SK-N-SH treated with all-trans-retinoic acid at 6 μM for 48 hours (cell line): ENCODE measurements around the gene HOXB1.

ENCODE experiments used
- ATAC-seq: fragments of 200-7000 bp; cut with Tn5 transposase; 3 replicates; pipeline ENCODE4 v1.9.1; 2020; ENCODE audit warnings: mild to moderate bottlenecking, moderate library complexity
- ARNTL ChIP-seq: fragments of 450-650 bp; formaldehyde crosslinking; IDR thresholded peaks from 2 replicates; pipeline ENCODE4 v1.5.0; 2020; ENCODE audit warnings: low read depth, mild to moderate bottlenecking, moderate library complexity, borderline replicate concordance
- BACH2 ChIP-seq: fragments of 250-450 bp; sonication (Bioruptor Pico); IDR thresholded peaks from 2 replicates; pipeline ENCODE4 v1.9.0; 2021; ENCODE audit warnings: mild to moderate bottlenecking, borderline replicate concordance
- CSDC2 ChIP-seq: fragments of 250-450 bp; sonication (Bioruptor Pico); IDR thresholded peaks from 2 replicates; pipeline ENCODE4 v1.5.0; 2020; ENCODE audit warnings: mild to moderate bottlenecking, moderate library complexity
- CSRNP3 ChIP-seq: fragments of 250-450 bp; sonication (Bioruptor Pico); IDR thresholded peaks from 2 replicates; pipeline ENCODE4 v1.5.1; 2021; ENCODE audit warnings: mild to moderate bottlenecking, moderate library complexity
- ESRRG ChIP-seq: fragments of 250-450 bp; sonication (Bioruptor Pico); IDR thresholded peaks from 2 replicates; pipeline ENCODE4 v1.6.1; 2021; ENCODE audit warnings: mild to moderate bottlenecking
- GLIS3 ChIP-seq: fragments of 250-450 bp; sonication (Bioruptor Pico); IDR thresholded peaks from 2 replicates; pipeline ENCODE4 v1.5.0; 2020; ENCODE audit warnings: mild to moderate bottlenecking, moderate library complexity
- ISL1 ChIP-seq: fragments of 250-450 bp; sonication (Bioruptor Pico); IDR thresholded peaks from 2 replicates; pipeline ENCODE4 v2.1.2; 2022; ENCODE audit warnings: mild to moderate bottlenecking, moderate library complexity
- OSR1 ChIP-seq: fragments of 250-450 bp; sonication (Bioruptor Pico); IDR thresholded peaks from 2 replicates; pipeline ENCODE4 v1.8.0; 2022; ENCODE audit warnings: moderate library complexity, mild to moderate bottlenecking, inconsistent platforms
- PPARA ChIP-seq: fragments of 250-450 bp; sonication (Bioruptor Pico); IDR thresholded peaks from 2 replicates; pipeline ENCODE4 v1.5.0; 2020; ENCODE audit warnings: mild to moderate bottlenecking, borderline replicate concordance
- RARB ChIP-seq: fragments of 250-450 bp; sonication (Bioruptor Pico); IDR thresholded peaks from 2 replicates; pipeline ENCODE4 v1.8.0; 2021; ENCODE audit warnings: mild to moderate bottlenecking, moderate library complexity
- SNAI2 ChIP-seq: fragments of 250-450 bp; sonication (Bioruptor Pico); IDR thresholded peaks from 2 replicates; pipeline ENCODE4 v1.5.0; 2020; ENCODE audit warnings: mild to moderate bottlenecking, moderate library complexity
- TCF4 ChIP-seq: fragments of 250-450 bp; sonication (Bioruptor Pico); IDR thresholded peaks from 2 replicates; pipeline ENCODE4 v1.8.0; 2021; ENCODE audit warnings: mild to moderate bottlenecking, moderate library complexity, borderline replicate concordance
- TOX ChIP-seq: fragments of 250-450 bp; sonication (Bioruptor Pico); IDR thresholded peaks from 2 replicates; pipeline ENCODE4 v1.8.0; 2021; ENCODE audit warnings: mild to moderate bottlenecking, moderate library complexity, borderline replicate concordance
- TSHZ2 ChIP-seq: fragments of 250-450 bp; sonication (Bioruptor Pico); IDR thresholded peaks from 2 replicates; pipeline ENCODE4 v1.5.0; 2020; ENCODE audit warnings: mild to moderate bottlenecking, moderate library complexity
- ZC3H10 ChIP-seq: fragments of 250-450 bp; sonication (Bioruptor Pico); IDR thresholded peaks from 2 replicates; pipeline ENCODE4 v1.5.1; 2021; ENCODE audit warnings: mild to moderate bottlenecking, moderate library complexity
- ZFP3 ChIP-seq: fragments of 250-450 bp; sonication (Bioruptor Pico); IDR thresholded peaks from 2 replicates; pipeline ENCODE4 v1.5.0; 2020; ENCODE audit warnings: mild to moderate bottlenecking, moderate library complexity
- ZFP30 ChIP-seq: fragments of 450-650 bp; formaldehyde crosslinking; IDR thresholded peaks from 2 replicates; pipeline ENCODE4 v1.5.0; 2022; ENCODE audit warnings: mild to moderate bottlenecking, moderate library complexity
- ZNF565 ChIP-seq: fragments of 450-650 bp; formaldehyde crosslinking; conservative IDR thresholded peaks from 2 replicates; pipeline ENCODE4 v1.5.0; 2020; ENCODE audit warnings: low read depth, mild to moderate bottlenecking, moderate library complexity
- ZNF8 ChIP-seq: fragments of 450-650 bp; formaldehyde crosslinking; IDR thresholded peaks from 2 replicates; pipeline ENCODE4 v1.5.0; 2020; ENCODE audit warnings: mild to moderate bottlenecking, moderate library complexity
- TF ChIP-seq, protein P1 (sequence below): fragments of 250-450 bp; sonication (Bioruptor Pico); IDR thresholded peaks from 2 replicates; pipeline ENCODE4 v1.5.1; 2020; ENCODE audit warnings: low read depth, mild to moderate bottlenecking, moderate library complexity
- TF ChIP-seq, protein P2 (sequence below): fragments of 250-450 bp; sonication (Bioruptor Pico); IDR thresholded peaks from 2 replicates; pipeline ENCODE4 v1.8.0; 2021; ENCODE audit warnings: low read depth, mild to moderate bottlenecking, moderate library complexity, borderline replicate concordance
- TF ChIP-seq, protein P3 (sequence below): fragments of 250-450 bp; sonication (Bioruptor Pico); IDR thresholded peaks from 2 replicates; pipeline ENCODE4 v1.8.0; 2020; ENCODE audit warnings: mild to moderate bottlenecking, moderate library complexity, borderline replicate concordance

Gene HOXB1

GRCh38 chr17:48504953-48505352 lies 25.9 kb downstream of the HOXB1 start (continued):
- TF ChIP-seq, protein P1, sequence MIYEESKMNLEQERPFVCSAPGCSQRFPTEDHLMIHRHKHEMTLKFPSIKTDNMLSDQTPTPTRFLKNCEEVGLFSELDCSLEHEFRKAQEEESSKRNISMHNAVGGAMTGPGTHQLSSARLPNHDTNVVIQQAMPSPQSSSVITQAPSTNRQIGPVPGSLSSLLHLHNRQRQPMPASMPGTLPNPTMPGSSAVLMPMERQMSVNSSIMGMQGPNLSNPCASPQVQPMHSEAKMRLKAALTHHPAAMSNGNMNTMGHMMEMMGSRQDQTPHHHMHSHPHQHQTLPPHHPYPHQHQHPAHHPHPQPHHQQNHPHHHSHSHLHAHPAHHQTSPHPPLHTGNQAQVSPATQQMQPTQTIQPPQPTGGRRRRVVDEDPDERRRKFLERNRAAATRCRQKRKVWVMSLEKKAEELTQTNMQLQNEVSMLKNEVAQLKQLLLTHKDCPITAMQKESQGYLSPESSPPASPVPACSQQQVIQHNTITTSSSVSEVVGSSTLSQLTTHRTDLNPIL (CRISPR knock-in tag), result no peak
- TF ChIP-seq ZFP30 (CRISPR knock-in tag) (no peak), CSDC2 (CRISPR knock-in tag) (no peak)

GRCh38 chr17:48503747-48504146 lies 27.1 kb downstream of the HOXB1 start:
- ATAC-seq, result no peak
- no peak for TF ChIP-seq ZNF8 (CRISPR knock-in tag)
- TF ChIP-seq PPARA, result no peak
- TF ChIP-seq, protein P2, sequence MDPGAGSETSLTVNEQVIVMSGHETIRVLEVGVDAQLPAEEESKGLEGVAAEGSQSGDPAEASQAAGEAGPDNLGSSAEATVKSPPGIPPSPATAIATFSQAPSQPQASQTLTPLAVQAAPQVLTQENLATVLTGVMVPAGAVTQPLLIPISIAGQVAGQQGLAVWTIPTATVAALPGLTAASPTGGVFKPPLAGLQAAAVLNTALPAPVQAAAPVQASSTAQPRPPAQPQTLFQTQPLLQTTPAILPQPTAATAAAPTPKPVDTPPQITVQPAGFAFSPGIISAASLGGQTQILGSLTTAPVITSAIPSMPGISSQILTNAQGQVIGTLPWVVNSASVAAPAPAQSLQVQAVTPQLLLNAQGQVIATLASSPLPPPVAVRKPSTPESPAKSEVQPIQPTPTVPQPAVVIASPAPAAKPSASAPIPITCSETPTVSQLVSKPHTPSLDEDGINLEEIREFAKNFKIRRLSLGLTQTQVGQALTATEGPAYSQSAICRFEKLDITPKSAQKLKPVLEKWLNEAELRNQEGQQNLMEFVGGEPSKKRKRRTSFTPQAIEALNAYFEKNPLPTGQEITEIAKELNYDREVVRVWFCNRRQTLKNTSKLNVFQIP (CRISPR knock-in tag), result no peak
- no peak for TF ChIP-seq GLIS3 (CRISPR knock-in tag)
- TF ChIP-seq CSRNP3, result no peak

DNA sequence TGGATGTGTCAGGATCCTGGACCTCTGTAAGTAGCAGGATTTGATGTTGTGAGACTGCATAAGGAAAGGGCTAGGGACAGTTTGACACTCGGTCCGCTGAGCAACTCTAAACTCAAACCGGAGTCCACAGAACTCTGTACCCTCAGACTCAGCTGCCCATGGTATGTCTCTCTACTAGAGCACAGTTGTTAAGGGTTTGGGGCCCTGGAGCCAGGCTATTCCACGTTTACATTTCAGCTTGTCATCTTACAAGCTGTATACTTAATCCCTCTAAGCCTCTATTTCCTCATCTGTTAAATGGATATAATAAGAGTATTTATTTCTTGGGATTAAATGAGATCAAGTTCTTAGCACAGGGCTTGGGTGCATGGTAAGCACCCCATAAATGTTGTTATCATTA lies 27.9 kb downstream of the HOXB1 start:
- no peak for ATAC-seq
- TF ChIP-seq TOX (CRISPR knock-in tag), result no peak
- no peak for TF ChIP-seq ZFP30 (CRISPR knock-in tag)

DNA sequence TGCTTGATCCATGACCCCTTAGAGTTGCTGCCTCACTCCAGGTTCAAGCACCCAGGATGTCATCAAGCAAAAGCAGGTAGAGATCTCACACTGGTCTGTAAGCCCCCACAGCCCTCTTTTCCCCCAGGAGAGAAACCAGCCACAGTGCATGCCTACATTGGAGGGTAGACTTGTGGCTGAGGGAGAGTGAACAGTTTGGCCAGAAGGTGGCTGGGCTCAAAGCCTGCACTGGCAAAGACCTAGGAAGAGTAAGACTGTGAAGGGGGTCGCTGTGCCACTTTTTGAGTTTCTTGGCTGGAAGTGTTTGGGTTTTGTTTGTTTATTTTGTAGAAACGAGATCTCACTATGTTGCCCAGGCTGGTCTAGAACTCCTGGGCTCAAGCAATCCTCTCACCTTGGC lies 28.5 kb downstream of the HOXB1 start:
- no peak for ATAC-seq

More for the DNA sequence above, 28.5 kb downstream of the HOXB1 start:
- TF ChIP-seq, protein P2 (CRISPR knock-in tag), result no peak
- TF ChIP-seq ZNF565 (CRISPR knock-in tag) (no peak), GLIS3 (CRISPR knock-in tag) (no peak), CSDC2 (CRISPR knock-in tag) (no peak), ZFP30 (CRISPR knock-in tag) (no peak), ARNTL (no peak), ZNF8 (CRISPR knock-in tag) (no peak), BACH2 (CRISPR knock-in tag) (no peak), ISL1 (CRISPR knock-in tag) (no peak), ESRRG (no peak), ZFP3 (CRISPR knock-in tag) (no peak), TSHZ2 (CRISPR knock-in tag) (no peak), RARB (CRISPR knock-in tag) (no peak), ZC3H10 (CRISPR knock-in tag) (no peak), OSR1 (CRISPR knock-in tag) (no peak), TCF4 (CRISPR knock-in tag) (no peak), CSRNP3 (no peak), SNAI2 (CRISPR knock-in tag) (no peak)
- TF ChIP-seq, protein P1 (CRISPR knock-in tag), result no peak
- TF ChIP-seq, protein P3, sequence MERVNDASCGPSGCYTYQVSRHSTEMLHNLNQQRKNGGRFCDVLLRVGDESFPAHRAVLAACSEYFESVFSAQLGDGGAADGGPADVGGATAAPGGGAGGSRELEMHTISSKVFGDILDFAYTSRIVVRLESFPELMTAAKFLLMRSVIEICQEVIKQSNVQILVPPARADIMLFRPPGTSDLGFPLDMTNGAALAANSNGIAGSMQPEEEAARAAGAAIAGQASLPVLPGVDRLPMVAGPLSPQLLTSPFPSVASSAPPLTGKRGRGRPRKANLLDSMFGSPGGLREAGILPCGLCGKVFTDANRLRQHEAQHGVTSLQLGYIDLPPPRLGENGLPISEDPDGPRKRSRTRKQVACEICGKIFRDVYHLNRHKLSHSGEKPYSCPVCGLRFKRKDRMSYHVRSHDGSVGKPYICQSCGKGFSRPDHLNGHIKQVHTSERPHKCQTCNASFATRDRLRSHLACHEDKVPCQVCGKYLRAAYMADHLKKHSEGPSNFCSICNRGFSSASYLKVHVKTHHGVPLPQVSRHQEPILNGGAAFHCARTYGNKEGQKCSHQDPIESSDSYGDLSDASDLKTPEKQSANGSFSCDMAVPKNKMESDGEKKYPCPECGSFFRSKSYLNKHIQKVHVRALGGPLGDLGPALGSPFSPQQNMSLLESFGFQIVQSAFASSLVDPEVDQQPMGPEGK (CRISPR knock-in tag), result no peak
